ENCODE results near the gene TCF23.

DNA sequence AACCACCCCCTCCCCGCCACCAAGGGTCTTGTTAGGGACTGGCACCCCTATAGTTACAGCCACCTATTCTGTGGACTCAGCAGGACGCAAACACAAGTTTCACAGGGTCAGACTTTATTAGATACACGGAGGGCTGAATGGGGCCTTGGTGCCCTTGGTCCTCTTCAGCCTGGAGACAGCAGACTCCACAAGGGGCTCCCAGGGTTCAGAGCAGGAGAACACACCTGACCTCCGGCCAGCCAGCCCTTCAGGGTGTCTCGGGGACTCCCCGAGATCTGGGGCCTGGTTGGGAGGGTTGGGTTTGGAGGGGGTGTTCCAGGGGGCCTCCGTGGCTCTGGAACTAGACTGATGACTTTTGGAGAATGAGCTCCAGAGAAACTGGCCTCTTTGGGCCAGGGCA lies 12.1 kb upstream of the TCF23 start:
- TF ChIP-seq CREB1 (IDR thresholded peaks at IDR 0.05) (no peak), CTBP2 (IDR thresholded peaks at IDR 0.05; ENCODE audit: borderline replicate concordance, insufficient read depth, insufficient read length, low read length) (no peak), YY1 (IDR thresholded peaks at IDR 0.05; ENCODE audit: low read depth, low read length) (no peak), MAFK (IDR thresholded peaks at IDR 0.05; ENCODE audit: low read depth, low read length) (no peak), EZH2 (IDR thresholded peaks at IDR 0.05; ENCODE audit: low read depth, low read length, severe bottlenecking) (no peak), POLR2A (IDR thresholded peaks at IDR 0.05; ENCODE audit: control extremely low read depth in 1 of 2, low read depth in 2 of 2, low read length in 2 of 2) (no peak), ZNF274 (IDR thresholded peaks at IDR 0.05; ENCODE audit: borderline replicate concordance, extremely low read depth, low read length) (no peak)
- TF ChIP-seq, protein P1, sequence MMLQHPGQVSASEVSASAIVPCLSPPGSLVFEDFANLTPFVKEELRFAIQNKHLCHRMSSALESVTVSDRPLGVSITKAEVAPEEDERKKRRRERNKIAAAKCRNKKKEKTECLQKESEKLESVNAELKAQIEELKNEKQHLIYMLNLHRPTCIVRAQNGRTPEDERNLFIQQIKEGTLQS (IDR thresholded peaks at IDR 0.05; ENCODE audit: insufficient read depth, low read depth, low read length) = no peak
- TF ChIP-seq, protein P2, sequence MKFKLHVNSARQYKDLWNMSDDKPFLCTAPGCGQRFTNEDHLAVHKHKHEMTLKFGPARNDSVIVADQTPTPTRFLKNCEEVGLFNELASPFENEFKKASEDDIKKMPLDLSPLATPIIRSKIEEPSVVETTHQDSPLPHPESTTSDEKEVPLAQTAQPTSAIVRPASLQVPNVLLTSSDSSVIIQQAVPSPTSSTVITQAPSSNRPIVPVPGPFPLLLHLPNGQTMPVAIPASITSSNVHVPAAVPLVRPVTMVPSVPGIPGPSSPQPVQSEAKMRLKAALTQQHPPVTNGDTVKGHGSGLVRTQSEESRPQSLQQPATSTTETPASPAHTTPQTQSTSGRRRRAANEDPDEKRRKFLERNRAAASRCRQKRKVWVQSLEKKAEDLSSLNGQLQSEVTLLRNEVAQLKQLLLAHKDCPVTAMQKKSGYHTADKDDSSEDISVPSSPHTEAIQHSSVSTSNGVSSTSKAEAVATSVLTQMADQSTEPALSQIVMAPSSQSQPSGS (IDR thresholded peaks at IDR 0.05; ENCODE audit: low read length) = no peak
